ENCODE measurements around the gene ANKRD53. TPM values are rescaled to one million over a fixed set of nuclear protein-coding genes. Genes with fewer than 3 reads are reported as not detected.

Gene ANKRD53
- total RNA-seq, 6 donors from 2014 or later = 0.26 to 10.5 (median 1.4) TPM

GRCh38 chr2:70939839-70940580 lies 38.4 kb upstream of the ANKRD53 start:
- Histone ChIP-seq H3K27me3 (no peaks in the 10 kb centered on the region), H3K27ac (no peak overlapping the region), H3K36me3 (no peaks in the 10 kb centered on the region), H3K9me3 (no peaks in the 10 kb centered on the region), H3K4me3 (no peak overlapping the region), H3K4me1 (peaks cover 0 to 11% (median 5%) of the 10 kb centered on the region in 4 donors)
- WGBS, 2 donors = 83 to 84% methylated on average over 10 of the region's 10 CpGs
- TF ChIP-seq CTCF (IDR thresholded peaks at IDR 0.05) = no peak
- TF ChIP-seq POLR2AphosphoS5 (IDR thresholded peaks at IDR 0.05) = no peak
- TF ChIP-seq POLR2A (IDR thresholded peaks at IDR 0.05) = no peak
- TF ChIP-seq EP300 (IDR thresholded peaks at IDR 0.05) = no peak
- ATAC-seq (ENCODE audit: low FRiP score in 2 of 2) (no peak), DNase-seq (peak in 1 of 2 donors; percentile 44)

GRCh38 chr2:70941186-70941585 lies 37.2 kb upstream of the ANKRD53 start:
- H3K9me3 ChIP-seq = no peaks in the 10 kb centered on the region
- no peaks in the 10 kb centered on the region for H3K27me3 ChIP-seq
- 74 to 87% methylated on average over 6 of the region's 6 CpGs for WGBS, 2 donors
- peaks cover 0 to 2% (median under 1%) of the 10 kb centered on the region in 4 donors for H3K4me1 ChIP-seq
- no peak overlapping the region for H3K27ac ChIP-seq
- TF ChIP-seq CTCF (IDR thresholded peaks at IDR 0.05) (no peak), POLR2A (IDR thresholded peaks at IDR 0.05) (no peak), POLR2AphosphoS5 (IDR thresholded peaks at IDR 0.05) (no peak), EP300 (IDR thresholded peaks at IDR 0.05) (no peak)
- no peak for ATAC-seq (ENCODE audit: low FRiP score in 2 of 2)
- no peaks in the 10 kb centered on the region for H3K36me3 ChIP-seq
- DNase-seq = no peak
- no peak overlapping the region for H3K4me3 ChIP-seq

- DNase-seq = no peak
- 80 to 83% methylated on average over 5 of the region's 5 CpGs for WGBS, 2 donors
Measured at GRCh38 chr2:70941701-70942100, 36.7 kb upstream of the ANKRD53 start.

GRCh38 chr2:70942396-70943204 lies 35.8 kb upstream of the ANKRD53 start:
- no peaks in the 10 kb centered on the region for H3K36me3 ChIP-seq
- no peak overlapping the region for H3K4me3 ChIP-seq
- DNase-seq = peak in 1 of 2 donors; percentile 7
- H3K9me3 ChIP-seq = no peaks in the 10 kb centered on the region
- H3K27ac ChIP-seq = no peak overlapping the region
- no peaks in the 10 kb centered on the region for H3K4me1 ChIP-seq
- no peak for ATAC-seq (ENCODE audit: low FRiP score in 2 of 2)
- WGBS, 2 donors = 65 to 71% methylated on average over 5 to 6 of the region's 6 CpGs
- TF ChIP-seq POLR2AphosphoS5 (IDR thresholded peaks at IDR 0.05) (no peak), POLR2A (IDR thresholded peaks at IDR 0.05) (no peak), EP300 (IDR thresholded peaks at IDR 0.05) (no peak)
- H3K27me3 ChIP-seq = no peaks in the 10 kb centered on the region

More at GRCh38 chr2:70941701-70942100, 36.7 kb upstream of the ANKRD53 start:
- no peaks in the 10 kb centered on the region for H3K9me3 ChIP-seq
- TF ChIP-seq EP300 (IDR thresholded peaks at IDR 0.05) = no peak
- no peak overlapping the region for H3K27ac ChIP-seq
- no peaks in the 10 kb centered on the region for H3K36me3 ChIP-seq
- ATAC-seq (ENCODE audit: low FRiP score in 2 of 2) = no peak
- no peak overlapping the region for H3K4me3 ChIP-seq
- no peaks in the 10 kb centered on the region for H3K4me1 ChIP-seq
- no peaks in the 10 kb centered on the region for H3K27me3 ChIP-seq

- H3K4me1 ChIP-seq = peaks cover 0 to 6% (median 3%) of the 10 kb centered on the region in 4 donors
- H3K9me3 ChIP-seq = no peaks in the 10 kb centered on the region
- peak; percentile 17 to 41 for DNase-seq
- WGBS, 2 donors = 85 to 89% methylated on average over 9 to 11 of the region's 11 CpGs
- TF ChIP-seq POLR2A (IDR thresholded peaks at IDR 0.05) (no peak), EP300 (IDR thresholded peaks at IDR 0.05) (no peak), POLR2AphosphoS5 (IDR thresholded peaks at IDR 0.05) (no peak), CTCF (IDR thresholded peaks at IDR 0.05) (no peak)
- H3K27me3 ChIP-seq = no peaks in the 10 kb centered on the region
- no peak overlapping the region for H3K4me3 ChIP-seq
- H3K27ac ChIP-seq = no peak overlapping the region
- no peak for ATAC-seq (ENCODE audit: low FRiP score in 2 of 2)
- no peaks in the 10 kb centered on the region for H3K36me3 ChIP-seq
Measured at GRCh38 chr2:70943205-70943871, 35.1 kb upstream of the ANKRD53 start.

Measured in upper lobe of left lung (tissue), 6 donors.